NB4 (cell line): ENCODE data around the gene METAP1D.

Experiments
- DNase-seq: peaks from one replicate; pipeline ENCODE4 v3.0.0; 2010; ENCODE audit warnings: low read depth
- H3K4me3 ChIP-seq: one replicate; pipeline ENCODE4 v1.5.1; 2011; ENCODE audit warnings: mild to moderate bottlenecking, low read depth, low read length, moderate library complexity
- MYC ChIP-seq: IDR thresholded peaks from 2 replicates; pipeline ENCODE4 v1.6.1; 2011; ENCODE audit warnings: low read depth, low read length
- POLR2A ChIP-seq: IDR thresholded peaks from 2 replicates; pipeline ENCODE4 v1.6.1; 2011; ENCODE audit warnings: mild to moderate bottlenecking; ENCODE audit not compliant: insufficient read length; ENCODE audit errors: extremely low read depth
- TF ChIP-seq, protein P1 (sequence below): IDR thresholded peaks from one replicate; pipeline ENCODE4 v1.5.1; 2012; ENCODE audit warnings: low read depth, low read length
- TF ChIP-seq, protein P2 (sequence below): IDR thresholded peaks from 2 replicates; pipeline ENCODE4 v1.6.1; 2011; ENCODE audit warnings: low read depth, low read length

Gene METAP1D

DNA sequence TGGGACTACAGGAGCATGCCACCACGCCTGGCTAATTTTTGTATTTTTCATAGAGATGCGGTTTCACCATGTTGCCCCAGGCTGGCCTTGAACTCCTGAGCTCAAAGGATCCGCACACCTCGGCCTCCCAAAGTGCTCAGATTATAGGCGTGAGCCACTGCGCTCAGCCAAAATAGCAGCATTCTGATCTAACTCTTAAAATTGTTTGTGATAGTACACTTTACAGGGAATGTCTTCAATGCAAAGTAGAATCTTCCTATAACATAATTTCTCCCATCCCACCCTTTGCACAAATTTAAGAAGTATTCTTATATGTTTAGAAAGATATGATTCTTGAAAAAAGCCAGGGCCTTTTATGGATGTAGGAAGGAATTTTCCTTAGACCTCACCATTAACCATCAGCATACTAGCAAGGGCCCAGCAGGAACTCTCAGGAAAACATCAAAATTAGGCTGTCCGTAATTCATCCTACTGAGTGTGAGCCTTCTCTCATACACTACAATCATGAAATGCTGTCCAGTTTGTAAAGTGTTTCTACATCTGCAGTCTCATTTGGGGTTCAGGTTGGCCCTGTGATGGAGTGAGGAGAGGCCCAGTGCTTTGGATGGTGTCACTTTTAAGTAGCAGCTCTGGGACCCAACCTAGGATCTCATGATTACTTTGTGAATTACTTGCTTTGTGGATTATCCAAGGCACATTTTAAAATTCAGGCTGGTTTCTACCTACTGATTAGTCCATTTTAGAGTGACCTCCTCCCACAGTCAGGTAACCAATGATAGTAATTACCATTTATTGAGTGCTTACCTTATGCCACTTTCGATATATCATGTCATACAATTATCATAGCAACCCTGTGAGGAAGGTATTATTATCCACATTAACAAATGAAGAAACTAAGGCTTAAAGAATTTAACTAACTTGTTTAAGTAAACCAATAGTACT, 48.1 kb downstream of the METAP1D start:
- no peak overlapping the region for H3K4me3 ChIP-seq
- TF ChIP-seq, protein P1, sequence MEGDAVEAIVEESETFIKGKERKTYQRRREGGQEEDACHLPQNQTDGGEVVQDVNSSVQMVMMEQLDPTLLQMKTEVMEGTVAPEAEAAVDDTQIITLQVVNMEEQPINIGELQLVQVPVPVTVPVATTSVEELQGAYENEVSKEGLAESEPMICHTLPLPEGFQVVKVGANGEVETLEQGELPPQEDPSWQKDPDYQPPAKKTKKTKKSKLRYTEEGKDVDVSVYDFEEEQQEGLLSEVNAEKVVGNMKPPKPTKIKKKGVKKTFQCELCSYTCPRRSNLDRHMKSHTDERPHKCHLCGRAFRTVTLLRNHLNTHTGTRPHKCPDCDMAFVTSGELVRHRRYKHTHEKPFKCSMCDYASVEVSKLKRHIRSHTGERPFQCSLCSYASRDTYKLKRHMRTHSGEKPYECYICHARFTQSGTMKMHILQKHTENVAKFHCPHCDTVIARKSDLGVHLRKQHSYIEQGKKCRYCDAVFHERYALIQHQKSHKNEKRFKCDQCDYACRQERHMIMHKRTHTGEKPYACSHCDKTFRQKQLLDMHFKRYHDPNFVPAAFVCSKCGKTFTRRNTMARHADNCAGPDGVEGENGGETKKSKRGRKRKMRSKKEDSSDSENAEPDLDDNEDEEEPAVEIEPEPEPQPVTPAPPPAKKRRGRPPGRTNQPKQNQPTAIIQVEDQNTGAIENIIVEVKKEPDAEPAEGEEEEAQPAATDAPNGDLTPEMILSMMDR = no peak
- no peak for TF ChIP-seq MYC
- TF ChIP-seq, protein P2, sequence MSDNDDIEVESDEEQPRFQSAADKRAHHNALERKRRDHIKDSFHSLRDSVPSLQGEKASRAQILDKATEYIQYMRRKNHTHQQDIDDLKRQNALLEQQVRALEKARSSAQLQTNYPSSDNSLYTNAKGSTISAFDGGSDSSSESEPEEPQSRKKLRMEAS = no peak
- no peak for TF ChIP-seq POLR2A

DNA sequence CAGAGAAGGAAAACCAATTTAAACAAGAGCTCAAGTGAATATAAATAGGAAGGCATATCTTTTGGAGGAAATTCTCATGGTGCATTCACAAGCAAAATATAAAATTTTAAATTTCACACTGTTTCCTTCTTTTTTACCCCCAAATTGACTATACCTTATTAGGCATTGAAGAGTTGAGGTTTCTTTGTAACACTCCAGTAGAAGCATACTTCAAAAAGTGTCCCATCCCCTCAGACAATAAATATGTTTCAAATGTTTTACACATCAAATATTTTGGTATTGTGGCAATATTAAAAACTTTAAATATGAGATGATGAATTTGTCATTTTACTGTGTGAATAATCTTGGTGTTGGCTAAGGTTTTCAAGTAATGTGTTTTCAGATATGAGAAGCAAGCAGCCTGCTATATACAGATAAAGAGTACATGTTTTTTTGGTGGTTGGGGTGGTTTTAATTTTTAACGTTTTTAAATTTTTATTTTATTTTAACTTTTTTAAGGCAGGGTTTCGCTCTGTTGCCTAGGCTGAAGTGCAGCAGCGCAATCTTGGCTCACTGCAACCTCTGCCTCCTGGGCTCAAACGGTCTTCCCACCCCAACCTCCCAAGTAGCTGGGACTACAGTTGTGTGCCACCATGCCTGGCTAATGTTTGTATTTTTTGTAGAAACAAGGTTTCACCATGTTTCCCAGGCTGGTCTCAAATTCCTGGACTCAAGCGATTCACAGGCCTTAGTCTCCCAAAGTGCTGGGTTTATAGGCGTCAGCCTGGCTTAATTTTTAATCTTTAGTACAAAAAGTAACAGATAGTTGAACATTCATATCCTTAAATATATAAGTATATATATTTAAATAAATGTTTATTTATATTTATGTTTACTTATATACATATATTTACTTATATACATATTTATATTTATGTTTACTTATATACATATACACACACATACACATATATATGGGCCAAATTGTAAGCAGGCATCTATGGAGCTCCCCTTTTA, 49.1 kb downstream of the METAP1D start:
- no peak overlapping the region for H3K4me3 ChIP-seq
- TF ChIP-seq MYC (no peak), POLR2A (no peak)
- TF ChIP-seq, protein P1 = no peak
- TF ChIP-seq, protein P2 = no peak
- DNase-seq = no peak

More for the DNA sequence above, 48.1 kb downstream of the METAP1D start:
- no peak for DNase-seq

DNA sequence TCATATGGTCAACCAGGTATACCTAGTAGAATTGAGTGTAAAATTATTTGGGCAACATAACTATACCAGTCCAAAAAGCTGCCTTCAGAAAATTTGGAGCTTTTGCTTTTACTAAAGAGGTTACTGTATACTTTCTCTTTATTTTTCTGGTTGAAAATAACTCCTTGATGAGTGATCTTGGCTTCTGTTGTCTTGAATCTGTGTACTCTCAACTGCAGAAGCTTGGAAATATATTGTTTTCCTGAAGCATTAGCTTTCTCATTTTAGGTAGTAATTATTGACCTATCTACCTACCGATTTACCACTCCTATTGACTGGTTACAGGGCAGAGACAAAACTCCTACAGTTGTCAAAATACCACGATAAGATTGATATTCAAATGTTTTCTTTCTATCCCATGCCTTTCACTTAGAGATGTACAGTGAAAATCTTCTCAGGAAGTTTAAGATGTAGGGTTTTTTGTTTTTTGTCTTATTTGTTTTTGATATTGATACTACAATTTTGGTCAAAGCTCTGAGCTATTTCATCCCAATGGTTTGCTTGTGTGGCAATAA, 49.9 kb downstream of the METAP1D start:
- no peak overlapping the region for H3K4me3 ChIP-seq
- no peak for TF ChIP-seq MYC
- TF ChIP-seq, protein P1 = no peak
- TF ChIP-seq, protein P2 = no peak
- TF ChIP-seq POLR2A = no peak
- DNase-seq = no peak

DNA sequence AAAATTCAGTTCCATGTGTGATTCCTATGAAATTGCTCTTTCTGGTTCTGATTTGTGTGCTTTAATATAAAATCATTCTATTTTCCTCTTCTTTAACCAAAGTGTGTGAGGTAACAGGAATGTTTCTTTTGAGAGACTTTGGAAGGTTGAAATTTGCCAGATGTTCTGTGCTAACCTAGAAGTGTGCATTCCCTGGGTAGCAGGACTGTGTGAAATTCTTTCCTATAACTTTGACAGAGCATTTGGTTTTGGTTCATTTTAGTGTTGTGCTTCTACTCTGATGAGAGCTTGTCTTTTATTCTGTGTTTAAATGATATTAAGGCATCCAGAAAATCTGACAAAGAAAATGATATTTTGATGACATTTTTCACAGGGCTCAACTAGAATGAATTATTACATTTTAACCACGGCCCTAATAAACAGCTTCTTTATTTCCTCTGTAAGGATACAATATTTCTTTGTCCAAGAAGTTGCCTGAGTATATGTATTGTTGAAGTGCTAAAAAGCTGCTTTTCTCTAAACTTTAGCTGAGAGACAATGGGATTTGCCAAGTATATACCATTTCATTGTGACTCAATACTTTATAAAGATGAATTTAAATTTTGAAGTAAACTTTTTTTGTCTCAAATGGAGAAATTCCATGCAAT, 50.8 kb downstream of the METAP1D start:
- H3K4me3 ChIP-seq = no peak overlapping the region
- no peak for DNase-seq
- TF ChIP-seq, protein P1 = no peak
- TF ChIP-seq, protein P2 = no peak
- TF ChIP-seq POLR2A (no peak), MYC (no peak)
